ENCODE measurements around the gene FAM8A1. TPM values are rescaled to one million over a fixed set of nuclear protein-coding genes. Genes with fewer than 3 reads are reported as not detected.

FAM8A1 gene
- total RNA-seq, 1 experiment from 2014 or later, result 13.4 TPM

DNA sequence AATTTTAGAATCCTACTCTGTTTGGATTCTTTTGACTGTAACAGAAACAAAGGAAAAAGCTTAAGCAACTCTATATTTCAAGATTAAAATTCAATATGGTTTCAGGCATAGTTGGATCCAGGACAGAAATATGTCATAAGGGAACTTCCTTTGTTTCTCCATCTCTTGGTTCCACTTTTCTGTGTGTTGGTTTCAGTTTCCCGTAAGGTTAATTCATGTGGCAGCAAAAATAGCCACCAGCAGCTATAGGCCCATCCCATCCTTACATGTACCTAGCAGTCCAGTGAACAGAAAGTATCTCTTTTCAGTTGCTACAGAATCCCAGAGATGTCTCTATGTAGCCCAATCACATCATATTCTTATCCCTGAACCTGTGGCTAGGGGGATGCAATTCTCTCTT lies 8.8 kb upstream of the FAM8A1 start:
- CTCF ChIA-PET, result no interaction called here
- Histone ChIP-seq H3K4me1 (ENCODE audit: control insufficient read depth in 1 of 2, insufficient read depth in 2 of 2, low read length in 2 of 2) (peaks cover 9 to 14% of the 10 kb centered on the region in 2 experiments; a peak in 3 of 4 replicates), H3K9me3 (ENCODE audit: control insufficient read depth in 1 of 2, insufficient read depth in 1 of 2, low read depth in 1 of 2, low read length in 2 of 2) (no peaks in the 10 kb centered on the region), H3K79me2 (ENCODE audit: insufficient read depth, low read length) (no peaks in the 10 kb centered on the region), H3K36me3 (ENCODE audit: control insufficient read depth in 1 of 2, insufficient read depth in 2 of 2, low read length in 2 of 2) (no peaks in the 10 kb centered on the region), H3K4me3 (replicated peaks in 1 of 2; ENCODE audit: low read depth in 1 of 2, low read length in 2 of 2) (no peak overlapping the region), H4K20me1 (ENCODE audit: insufficient read depth) (no peaks in the 10 kb centered on the region), H3K9ac (ENCODE audit: low read length) (no peak overlapping the region), H3K27me3 (ENCODE audit: insufficient read depth, low read length) (no peaks in the 10 kb centered on the region), H3K27ac (ENCODE audit: low read depth, low read length) (no peak overlapping the region), H3K9me2 (ENCODE audit: insufficient read depth) (no peaks in the 10 kb centered on the region), H2AFZ (ENCODE audit: low read depth, low read length, poor library complexity, severe bottlenecking) (no peak overlapping the region), H3K4me2 (ENCODE audit: low read length) (no peak overlapping the region)
- BruUV-seq (replicated peaks), result no TSS peak
- intact Hi-C loops (cut with micrococcal nuclease), result no loop called here
- POLR2A ChIA-PET, result interaction anchor here (0.8 kb wide), 1 partner anchor 9 kb away, joined by 3 read pairs; the partner anchor contains the start of gene FAM8A1
- RAD21 ChIA-PET (ENCODE audit: low non-redundant PET in 1 of 2, low total read pairs in 2 of 2, uncharacterized antibody in 2 of 2, unreplicated experiment in 2 of 2), result interaction anchor here in 1 of 2 experiments (0.5 kb wide), 1 partner anchor 309 kb away, joined by 4 read pairs; no protein-coding TSS in a partner anchor
- DNase-seq (ENCODE audit: low read depth, low spot score) (no peak), ATAC-seq (no peak)
- TF ChIP-seq, protein P1, sequence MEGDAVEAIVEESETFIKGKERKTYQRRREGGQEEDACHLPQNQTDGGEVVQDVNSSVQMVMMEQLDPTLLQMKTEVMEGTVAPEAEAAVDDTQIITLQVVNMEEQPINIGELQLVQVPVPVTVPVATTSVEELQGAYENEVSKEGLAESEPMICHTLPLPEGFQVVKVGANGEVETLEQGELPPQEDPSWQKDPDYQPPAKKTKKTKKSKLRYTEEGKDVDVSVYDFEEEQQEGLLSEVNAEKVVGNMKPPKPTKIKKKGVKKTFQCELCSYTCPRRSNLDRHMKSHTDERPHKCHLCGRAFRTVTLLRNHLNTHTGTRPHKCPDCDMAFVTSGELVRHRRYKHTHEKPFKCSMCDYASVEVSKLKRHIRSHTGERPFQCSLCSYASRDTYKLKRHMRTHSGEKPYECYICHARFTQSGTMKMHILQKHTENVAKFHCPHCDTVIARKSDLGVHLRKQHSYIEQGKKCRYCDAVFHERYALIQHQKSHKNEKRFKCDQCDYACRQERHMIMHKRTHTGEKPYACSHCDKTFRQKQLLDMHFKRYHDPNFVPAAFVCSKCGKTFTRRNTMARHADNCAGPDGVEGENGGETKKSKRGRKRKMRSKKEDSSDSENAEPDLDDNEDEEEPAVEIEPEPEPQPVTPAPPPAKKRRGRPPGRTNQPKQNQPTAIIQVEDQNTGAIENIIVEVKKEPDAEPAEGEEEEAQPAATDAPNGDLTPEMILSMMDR (IDR thresholded peaks at IDR 0.05 in 2 of 3, conservative IDR thresholded peaks at IDR 0.05 in 1 of 3; ENCODE audit: borderline replicate concordance in 1 of 3, insufficient read depth in 1 of 3, low read depth in 2 of 3, low read length in 2 of 3), result no peak
- TF ChIP-seq REST (IDR thresholded peaks at IDR 0.05; ENCODE audit: low read depth) (no peak), FOSL1 (IDR thresholded peaks at IDR 0.05; ENCODE audit: low read depth) (no peak), TCF7L2 (IDR thresholded peaks at IDR 0.05; ENCODE audit: borderline replicate concordance, extremely low read depth, insufficient read depth, insufficient read length) (no peak), MAX (IDR thresholded peaks at IDR 0.05) (no peak), ZBTB33 (IDR thresholded peaks at IDR 0.05; ENCODE audit: extremely low read depth, insufficient replicate concordance, low read length) (no peak), ZNF274 (IDR thresholded peaks at IDR 0.05; ENCODE audit: low read depth, low read length) (no peak), EGR1 (IDR thresholded peaks at IDR 0.05; ENCODE audit: low read depth) (no peak)

All from HCT116 (cell line).